GM10847 (cell line): ENCODE measurements around the gene TEX2.

ENCODE experiments used
- POLR2A ChIP-seq: IDR thresholded peaks from 2 replicates; pipeline ENCODE4 v1.6.1; 2011; ENCODE audit not compliant: insufficient read length; ENCODE audit errors: extremely low read depth

Gene TEX2

DNA sequence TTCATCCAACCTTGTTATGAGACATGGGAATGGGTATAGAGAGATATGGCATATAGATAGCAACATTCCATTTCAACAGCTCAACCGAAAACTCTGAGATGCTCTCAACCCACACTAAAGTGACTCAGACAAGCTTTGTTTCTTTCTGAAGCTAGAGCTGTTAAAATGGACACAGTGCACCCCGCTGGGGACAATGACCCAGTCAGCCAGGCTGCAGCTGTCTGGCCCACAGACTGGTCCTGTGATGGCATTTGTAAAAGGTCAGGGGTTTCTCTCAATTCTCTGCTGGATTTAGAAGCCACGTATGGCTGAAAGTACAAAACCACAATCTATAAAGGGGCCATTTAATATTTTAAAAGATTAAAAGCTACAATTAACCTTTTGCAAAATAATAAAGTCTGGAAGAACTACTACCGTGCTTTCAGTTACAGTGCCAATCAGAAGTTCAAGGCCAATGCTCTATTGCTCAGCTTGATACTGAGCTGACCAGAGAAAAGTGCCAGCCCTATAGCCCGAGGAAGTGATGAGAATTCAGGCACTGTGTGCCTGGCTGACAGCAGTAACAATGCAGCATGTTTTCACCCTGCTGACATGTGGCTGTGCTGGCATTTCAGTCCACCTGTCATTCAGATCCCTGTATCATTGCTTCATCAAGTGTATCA, 60.2 kb downstream of the TEX2 start:
- no peak for TF ChIP-seq POLR2A

DNA sequence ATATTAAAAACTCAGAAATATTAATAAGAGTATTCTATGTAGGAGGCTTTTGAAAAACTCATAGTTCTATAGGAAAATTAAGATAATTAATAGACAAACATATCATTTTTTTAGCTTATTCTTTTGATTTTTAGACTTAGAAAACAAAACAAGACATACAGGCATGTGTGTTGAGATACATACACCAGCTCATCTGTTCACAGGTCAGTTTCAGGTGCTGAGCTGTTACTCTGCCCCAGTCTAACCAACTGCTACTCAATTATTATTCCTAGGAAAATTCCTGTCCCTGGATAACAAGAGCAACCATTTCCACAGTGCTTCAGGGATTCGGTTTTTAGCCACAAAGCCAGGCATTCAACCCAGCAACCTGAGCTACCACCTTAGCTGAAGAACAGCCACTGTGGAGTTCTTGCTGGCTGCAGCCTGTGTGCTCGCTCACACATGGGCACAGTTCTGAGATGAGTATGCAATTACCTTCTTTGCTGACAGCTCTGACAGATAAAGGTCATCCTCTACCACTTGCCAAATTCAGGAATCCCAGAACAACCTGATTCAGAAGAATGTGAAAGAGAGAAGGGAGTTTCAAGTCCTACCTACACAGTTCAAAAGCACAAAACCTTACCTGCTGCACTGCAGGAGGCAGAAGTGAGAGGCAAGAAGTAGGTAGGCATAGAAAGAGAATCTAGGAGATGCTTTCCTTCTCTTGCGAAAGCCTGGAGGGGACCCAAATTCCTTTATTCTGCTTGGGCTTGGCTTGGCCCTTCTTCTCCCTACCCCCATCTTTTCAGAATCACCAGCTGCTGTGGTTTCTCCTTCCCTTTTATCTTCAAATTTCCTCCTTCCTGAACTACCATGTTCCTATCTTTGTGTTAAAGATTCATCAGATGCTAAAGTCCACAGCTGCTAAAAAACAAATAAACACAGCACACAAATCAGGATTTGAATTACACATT, 62.7 kb downstream of the TEX2 start:
- TF ChIP-seq POLR2A = no peak

DNA sequence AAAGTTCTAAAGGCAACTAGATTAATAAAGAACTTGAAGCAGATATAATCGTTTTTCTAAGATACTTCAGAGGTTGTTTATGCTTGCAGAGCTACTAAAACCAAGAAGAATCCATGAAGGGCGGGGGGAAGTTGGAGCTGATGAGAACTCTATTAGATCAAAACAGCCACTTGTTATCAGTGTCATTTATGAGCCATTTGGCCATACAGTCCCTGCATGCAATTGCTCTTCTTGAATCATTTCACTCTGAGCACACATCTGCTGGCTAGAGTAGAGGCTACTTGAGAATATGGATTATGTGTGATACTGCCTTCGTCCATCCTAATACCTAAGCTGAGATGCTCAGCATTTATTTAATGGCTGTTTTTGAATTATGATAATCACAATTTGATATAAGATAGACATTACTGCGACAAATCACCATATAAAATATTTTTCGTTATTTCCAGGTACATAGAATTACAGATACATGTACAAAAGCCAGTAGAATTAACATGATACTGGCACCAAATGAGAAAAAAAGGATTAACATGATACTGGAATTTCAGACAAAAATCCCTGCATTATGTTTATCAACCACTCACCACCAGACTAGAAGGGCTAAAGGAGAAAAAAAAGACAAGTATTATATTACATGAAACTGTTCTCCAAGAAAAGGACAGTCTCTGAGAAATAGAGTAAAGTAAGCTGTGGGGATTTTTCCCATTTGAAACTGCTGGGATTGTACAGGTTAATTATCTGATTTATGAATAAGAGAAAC, 64.5 kb downstream of the TEX2 start:
- TF ChIP-seq POLR2A = no peak

DNA sequence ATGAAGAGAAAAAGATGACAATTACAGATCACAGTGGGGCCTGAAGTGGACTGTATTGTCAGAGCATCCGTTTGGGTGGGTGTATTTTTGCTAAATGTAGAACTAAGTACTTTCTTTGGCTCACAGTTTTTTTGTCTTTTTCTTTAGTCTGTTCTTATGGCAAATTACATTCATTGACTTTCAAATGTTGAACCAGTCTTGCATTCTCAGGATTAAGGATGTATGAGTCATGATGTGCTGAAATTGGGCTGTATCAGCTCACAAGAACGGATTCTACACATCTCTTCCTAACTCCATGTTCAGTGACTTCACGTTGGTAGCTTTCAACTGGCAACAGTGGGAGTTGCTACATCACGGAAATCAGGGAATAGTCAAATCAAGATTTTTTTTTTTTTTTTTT, 66.5 kb downstream of the TEX2 start:
- TF ChIP-seq POLR2A = no peak

DNA sequence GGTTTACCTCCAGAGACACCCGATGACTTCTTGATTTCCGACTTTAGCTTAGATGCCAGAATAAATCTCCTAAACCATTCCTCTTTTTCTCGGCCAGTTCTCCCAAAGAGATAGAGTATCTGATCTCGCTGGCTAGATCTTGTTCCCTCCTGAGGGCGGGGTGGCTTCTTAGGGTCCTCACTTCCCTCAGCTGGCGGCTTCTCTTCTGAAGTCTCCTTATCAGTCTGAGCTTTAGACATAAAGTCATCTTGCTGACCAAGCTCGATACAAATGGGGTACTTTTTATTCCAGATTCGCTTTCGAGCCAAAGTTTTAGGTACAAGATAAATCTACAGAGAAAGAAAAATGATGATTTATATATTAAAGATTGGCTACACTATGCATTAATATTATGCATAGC, 69.5 kb downstream of the TEX2 start:
- no peak for TF ChIP-seq POLR2A

DNA sequence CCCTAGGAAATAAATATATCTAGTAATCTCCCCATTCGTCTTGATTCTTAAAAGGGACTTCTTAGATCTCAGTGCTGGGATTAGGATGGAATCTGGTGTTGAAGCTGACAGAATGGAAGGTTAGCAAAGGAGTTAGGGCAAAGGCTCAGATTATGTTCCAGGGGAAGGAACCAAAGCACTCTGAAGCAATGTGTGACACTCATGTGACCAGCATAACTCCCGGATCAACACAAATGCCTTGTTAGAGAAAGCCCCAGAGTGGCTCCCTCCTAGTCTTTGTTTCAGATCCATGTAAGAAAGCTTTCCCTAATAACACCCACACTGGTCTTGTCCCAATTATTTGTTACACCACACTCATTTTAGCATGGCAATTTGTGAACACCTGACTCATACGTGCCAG, 70.5 kb downstream of the TEX2 start:
- no peak for TF ChIP-seq POLR2A

DNA sequence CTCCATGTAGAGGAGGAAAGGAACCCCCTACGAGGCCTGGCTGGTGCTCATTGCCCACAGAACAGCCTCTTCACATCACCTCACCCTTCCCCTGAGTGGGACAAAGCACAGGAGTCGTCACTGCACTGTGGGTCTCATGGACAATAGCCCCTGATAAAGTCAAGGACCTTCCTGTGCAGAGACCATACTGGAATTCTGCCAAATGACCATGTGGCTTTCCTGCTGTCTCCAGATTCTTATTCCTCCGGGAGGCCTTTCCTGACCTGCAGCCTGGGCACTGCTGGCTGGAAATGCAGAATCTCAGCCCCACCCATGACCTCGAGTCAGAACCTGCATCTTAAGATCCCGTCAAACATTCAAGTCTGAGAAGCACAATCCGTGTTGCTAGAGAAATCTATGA, 72.6 kb downstream of the TEX2 start:
- no peak for TF ChIP-seq POLR2A

DNA sequence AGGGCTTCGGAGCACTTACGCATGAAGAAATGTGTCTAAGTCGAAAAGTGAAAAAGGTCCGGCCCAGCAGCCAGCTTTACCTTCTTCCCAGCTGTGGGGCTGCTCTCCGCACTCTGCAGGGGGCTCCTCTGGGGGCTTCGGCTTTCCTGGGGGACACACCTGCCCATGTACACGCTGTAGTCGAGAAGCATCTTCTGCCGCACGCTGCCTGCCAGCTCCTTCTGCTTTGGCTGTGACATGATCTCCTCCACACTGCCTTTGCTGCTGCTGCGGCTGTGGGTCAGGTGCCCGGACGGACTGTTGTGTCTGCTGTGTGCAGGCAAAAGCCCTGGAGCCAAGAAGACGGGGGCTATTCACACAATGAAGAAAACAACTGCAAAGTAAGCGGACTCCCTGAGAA, 75.0 kb downstream of the TEX2 start:
- no peak for TF ChIP-seq POLR2A

DNA sequence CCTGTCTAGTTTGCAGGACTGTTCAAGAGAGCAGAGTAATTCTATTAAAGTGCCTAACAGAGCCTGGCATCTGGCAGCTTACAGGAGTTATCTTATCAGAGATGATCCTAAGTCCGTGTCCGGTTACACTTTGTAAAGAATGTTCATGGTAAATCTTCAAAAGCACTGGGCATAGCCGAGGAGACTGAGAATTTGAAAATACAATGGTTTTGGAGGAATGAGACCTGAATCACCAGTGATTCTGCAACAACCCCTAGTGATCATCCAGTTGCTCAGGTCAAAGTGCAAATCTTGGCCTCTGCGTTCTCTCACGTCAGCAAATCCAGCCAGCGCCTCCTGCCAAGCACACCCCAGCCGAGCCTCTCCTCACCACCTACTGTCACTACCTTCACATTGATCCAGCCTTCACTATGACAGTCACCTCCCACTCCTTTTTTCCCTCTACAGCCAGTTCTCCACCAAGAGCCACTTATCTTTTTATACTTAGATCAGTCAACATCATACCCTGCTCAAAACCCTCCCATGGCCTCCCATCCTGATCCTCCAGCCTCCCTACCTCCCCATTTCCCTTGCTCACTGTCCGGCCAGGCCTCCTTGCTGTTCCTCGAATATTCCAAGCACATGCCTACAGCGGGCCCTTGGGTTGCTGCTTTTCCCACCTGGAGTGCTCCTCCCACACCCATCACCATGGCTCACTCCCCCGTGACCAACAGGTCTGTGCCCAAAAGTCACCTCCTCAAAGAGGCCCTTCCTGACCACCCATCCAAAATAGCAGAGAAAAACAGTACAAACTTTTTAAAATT, 75.8 kb downstream of the TEX2 start:
- no peak for TF ChIP-seq POLR2A

DNA sequence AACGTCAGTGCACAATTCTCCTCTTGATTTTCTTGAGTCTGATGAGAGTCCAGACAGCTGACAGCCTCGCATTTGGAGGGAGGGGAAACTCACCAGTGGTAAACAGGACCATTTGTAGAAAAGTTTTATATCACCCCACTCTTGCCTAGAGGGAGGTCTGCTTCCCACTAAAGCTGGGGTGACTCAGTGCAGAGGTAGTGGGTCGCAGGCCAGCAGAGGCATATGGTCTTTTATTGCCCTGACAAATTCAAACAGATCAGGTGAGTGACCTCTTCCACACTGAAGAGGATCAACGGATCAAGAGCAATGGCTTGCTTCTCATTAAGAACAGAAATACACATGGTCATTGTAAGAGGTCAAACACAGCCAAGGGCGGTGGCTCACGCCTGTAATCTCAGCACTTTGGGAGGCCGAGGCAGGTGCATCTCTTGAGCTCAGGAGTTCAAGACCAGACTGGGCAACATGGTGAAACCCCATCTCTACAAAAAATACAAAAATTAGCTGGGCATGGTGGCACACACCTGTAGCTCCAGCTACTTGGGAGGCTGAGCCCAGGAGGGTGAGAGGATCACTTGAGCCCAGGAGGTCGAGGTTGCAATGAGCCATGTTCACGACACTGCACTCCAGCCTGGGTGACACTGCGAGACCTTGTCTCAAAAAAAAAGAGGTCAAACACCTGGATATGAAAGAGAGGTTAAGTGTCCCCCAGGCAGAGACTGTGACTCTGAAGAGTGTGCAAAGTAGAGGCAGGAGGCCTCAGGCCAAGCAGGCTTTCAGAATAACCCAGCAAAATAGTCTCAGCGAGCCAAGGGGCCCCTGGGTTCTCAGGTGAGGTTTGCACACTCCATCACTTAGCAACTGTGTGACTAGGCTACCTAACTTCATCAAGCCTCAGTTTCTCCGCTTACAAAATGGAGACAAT, 76.6 kb downstream of the TEX2 start:
- TF ChIP-seq POLR2A = no peak

DNA sequence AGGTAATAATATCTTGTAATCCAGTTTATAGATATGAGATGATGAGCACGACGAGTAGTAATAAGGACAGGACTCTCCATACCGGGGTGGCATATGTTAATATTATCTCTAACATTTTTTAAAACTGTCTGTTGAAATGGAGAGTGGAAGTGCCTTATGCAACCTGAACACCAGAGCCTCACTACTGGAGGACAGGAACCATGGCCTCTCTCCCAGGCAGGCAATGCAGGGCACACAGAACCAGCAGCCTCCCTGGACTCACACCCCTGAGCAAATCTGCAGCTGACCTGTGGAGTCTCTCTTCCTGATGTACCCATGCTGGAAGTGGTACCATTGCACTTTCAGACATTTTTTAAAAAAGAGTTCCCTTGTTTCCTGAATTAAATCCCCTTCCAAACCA, 78.0 kb downstream of the TEX2 start:
- TF ChIP-seq POLR2A = no peak

DNA sequence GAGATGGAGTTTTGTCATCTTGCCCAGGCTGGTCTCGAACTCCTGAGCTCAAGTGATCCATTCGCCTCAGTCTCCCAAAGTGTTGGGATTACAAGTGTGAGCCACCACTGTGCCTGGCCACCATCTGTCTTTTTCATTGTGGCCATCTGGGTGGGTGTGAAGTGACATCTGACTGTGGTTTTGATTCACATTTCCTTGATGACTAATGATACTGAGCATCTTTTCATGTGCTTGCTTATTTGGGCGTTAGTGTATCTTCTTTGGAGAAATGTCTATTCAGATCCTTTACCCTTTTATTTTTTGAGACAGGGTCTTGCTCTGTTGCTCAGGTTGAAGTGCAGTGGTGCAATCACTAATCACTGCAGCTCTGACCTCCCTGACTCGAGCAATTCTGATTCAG, 79.2 kb downstream of the TEX2 start:
- no peak for TF ChIP-seq POLR2A

DNA sequence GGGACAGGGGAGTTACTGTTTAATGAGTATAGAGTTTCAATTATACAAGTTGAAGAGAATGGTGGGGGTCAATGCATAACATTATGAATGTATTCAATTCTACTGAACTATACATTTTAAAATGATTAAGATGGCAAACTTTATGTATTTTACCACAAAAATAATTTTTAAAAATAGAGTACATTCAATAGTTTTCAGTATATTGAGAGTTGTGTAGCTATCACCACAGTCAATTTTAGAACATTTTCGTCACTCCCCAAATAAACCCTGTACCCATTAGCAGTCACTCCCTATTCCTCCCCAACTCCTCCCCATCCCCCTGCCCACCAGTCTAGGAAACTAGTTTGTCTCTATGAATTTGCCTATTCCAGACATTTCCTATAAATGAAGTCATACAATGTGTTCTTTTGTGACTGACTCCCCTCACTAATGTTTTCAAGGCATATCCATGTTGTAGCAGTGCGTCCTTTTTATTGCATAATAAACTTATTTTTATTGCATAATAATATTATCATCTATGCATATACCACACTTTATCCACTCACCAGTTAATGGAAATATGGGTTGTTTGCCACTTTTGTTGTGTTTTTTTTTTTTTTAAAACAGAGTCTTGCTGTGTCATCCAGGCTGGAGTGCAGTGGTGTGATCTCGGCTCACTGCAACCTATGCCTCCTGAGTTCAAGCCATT, 80.6 kb downstream of the TEX2 start:
- no peak for TF ChIP-seq POLR2A
